Vein endothelial cell (primary cell): ENCODE results near the gene GNG12. TPM values are rescaled to one million over a fixed set of nuclear protein-coding genes. Genes with fewer than 3 reads are reported as not detected.

Experiments used
- small RNA-seq: library from RNA; depleted of rRNA; stranded (forward); fragments of <200 nt; gene quantifications from one replicate; pipeline ENCODE3, GENCODE V24; 2012
- total RNA-seq: library from RNA; depleted of rRNA; stranded (reverse); fragments of >200 nt; gene quantifications from 2 replicates; pipeline ENCODE4 v1.2.3, GENCODE V29; 2012

Gene GNG12
- 260 and 285 TPM in 2 replicates for total RNA-seq

DNA sequence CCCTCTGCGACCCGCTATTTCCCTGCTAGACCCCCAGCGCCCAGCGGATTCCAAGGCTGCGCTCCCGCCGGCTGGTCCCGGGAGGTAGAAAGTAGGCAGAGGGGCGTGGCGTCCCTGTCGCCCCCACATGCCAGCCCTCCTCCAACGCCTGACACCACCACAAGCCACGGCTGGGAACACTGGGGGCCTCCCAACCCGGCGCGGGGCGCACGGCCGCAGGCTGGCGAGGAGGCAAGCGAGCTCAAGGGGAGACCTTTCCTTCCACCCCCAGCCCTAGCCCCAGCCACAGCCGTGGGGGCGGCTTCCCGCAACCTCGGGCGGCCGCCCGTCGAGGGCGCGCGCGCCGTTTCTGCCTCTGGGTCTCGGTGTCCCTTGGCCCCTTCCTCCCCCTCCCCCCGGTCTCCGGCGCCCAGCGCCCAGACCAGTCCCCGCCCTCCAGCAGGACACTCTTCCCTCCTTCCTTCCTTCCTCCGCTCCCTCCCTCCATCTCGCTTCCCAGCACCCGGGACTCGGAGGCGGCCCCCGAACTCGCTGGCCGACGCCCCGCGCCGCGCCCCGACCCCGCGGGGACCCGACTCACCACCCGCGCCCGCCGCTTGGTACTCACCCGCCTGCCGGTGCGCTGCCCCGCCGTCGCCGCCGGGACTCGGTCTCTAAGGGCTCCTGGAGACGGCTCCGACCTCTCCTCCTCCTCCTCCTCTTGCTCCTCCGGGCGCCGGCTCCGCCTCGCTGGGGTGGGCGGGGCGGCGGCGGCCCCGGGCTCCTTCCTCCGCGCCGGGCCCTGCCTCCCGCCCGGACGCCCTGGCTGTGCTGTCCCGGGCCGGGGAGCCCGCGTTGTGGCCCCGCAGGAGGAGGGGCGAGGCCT, at the start of gene GNG12:
Gene GNG12 (minus strand): TSS at position 731 of the 865 bp plus-strand sequence. CDS start 125,781 bp downstream, outside the sequence.

DNA sequence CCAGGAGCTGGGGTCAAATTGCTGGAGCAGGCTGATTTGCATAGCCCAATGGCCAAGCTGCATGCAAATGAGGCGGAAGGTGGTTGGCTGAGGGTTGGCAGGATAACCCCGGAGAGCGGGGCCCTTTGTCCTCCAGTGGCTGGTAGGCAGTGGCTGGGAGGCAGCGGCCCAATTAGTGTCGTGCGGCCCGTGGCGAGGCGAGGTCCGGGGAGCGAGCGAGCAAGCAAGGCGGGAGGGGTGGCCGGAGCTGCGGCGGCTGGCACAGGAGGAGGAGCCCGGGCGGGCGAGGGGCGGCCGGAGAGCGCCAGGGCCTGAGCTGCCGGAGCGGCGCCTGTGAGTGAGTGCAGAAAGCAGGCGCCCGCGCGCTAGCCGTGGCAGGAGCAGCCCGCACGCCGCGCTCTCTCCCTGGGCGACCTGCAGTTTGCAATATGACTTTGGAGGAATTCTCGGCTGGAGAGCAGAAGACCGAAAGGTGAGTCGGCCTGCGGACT, 148.2 kb downstream of the GNG12 start, which contains the start of gene GADD45A:
Gene GADD45A (plus strand): TSS at position 135 of the 491 bp plus-strand sequence. CDS start 294 bp downstream, at position 429.

Small RNA genes lying within 50 kb of the gene (small RNA-seq; reads per million reads assigned to genes)
- not detected for gene RN7SL392P
- not detected for gene RNU7-80P

Other genes starting within 250 kb of the GNG12 start
- 41.6 and 44.1 TPM in 2 replicates for gene GADD45A, start 148.3 kb downstream of the GNG12 start, total RNA-seq
- gene DIRAS3, start 217.2 kb upstream of the GNG12 start, total RNA-seq: 0.57 and 0.98 TPM in 2 replicates